H1 (cell line): Measurements from ENCODE around the gene KIAA1671. TPM values are rescaled to one million over a fixed set of nuclear protein-coding genes. Genes with fewer than 3 reads are reported as not detected.

Source experiments
- CTCF ChIA-PET: fragments of 300-600 bp; sonication (Branson Sonifier 250); formaldehyde crosslinking; loops from one replicate; lab custom pipeline; 2021; ENCODE audit not compliant: partially characterized antibody; lab: Charles Lee
- POLR2A ChIA-PET: fragments of 300-600 bp; sonication (Branson Sonifier 250); formaldehyde crosslinking; loops from one replicate; lab custom pipeline; 2021; ENCODE audit warnings: inconsistent platforms; ENCODE audit not compliant: partially characterized antibody; lab: Charles Lee
- DNase-seq, 2 experiments: peaks; one replicate each; pipeline versions ENCODE4 v3.0.0 to v3.0.0-alpha.2; 2010 to 2022; ENCODE audit warnings: low spot score in 2 of 2, low read depth in 1 of 2, mixed read lengths in 1 of 2
- FAIRE-seq: peaks from 2 replicates; lab custom pipeline; 2011; peaks lifted over from hg19 to GRCh38; lab: Jason Lieb, UNC
- H2AFZ ChIP-seq: 2 replicates; pipeline ENCODE4 v1.8.1; 2012; ENCODE audit warnings: low read length, inconsistent platforms
- H2AK5ac ChIP-seq: 2 replicates; pipeline ENCODE4 v1.6.1; 2013; ENCODE audit warnings: low read depth, low read length
- H2BK120ac ChIP-seq: replicated peaks from 2 replicates; pipeline ENCODE3; 2013; ENCODE audit warnings: low read depth, low read length, inconsistent platforms
- H2BK12ac ChIP-seq: 2 replicates; pipeline ENCODE4 v1.6.1; 2013; ENCODE audit warnings: low read depth, low read length
- H2BK15ac ChIP-seq: 2 replicates; pipeline ENCODE4 v1.6.1; 2013; ENCODE audit warnings: low read length
- H2BK20ac ChIP-seq: 2 replicates; pipeline ENCODE4 v1.6.1; 2013; ENCODE audit warnings: low read length
- H2BK5ac ChIP-seq: 2 replicates; pipeline ENCODE4 v1.6.1; 2013; ENCODE audit warnings: low read depth, low read length
- H3K14ac ChIP-seq: 2 replicates; pipeline ENCODE4 v1.6.1; 2013; ENCODE audit warnings: inconsistent platforms; ENCODE audit not compliant: insufficient read length
- H3K18ac ChIP-seq: 2 replicates; pipeline ENCODE4 v1.6.1; 2013; ENCODE audit warnings: low read length; ENCODE audit errors: extremely low read depth
- H3K23ac ChIP-seq: 2 replicates; pipeline ENCODE4 v1.6.1; 2013; ENCODE audit warnings: inconsistent platforms; ENCODE audit not compliant: insufficient read length
- H3K23me2 ChIP-seq: 2 replicates; pipeline ENCODE4 v1.6.1; 2013; ENCODE audit warnings: low read depth, low read length
- H3K27ac ChIP-seq: 2 replicates; pipeline ENCODE4 v1.6.1; 2011; ENCODE audit warnings: low read depth, low read length, inconsistent platforms
- H3K27me3 ChIP-seq, 4 experiments: replicated peaks in 1 of 4; 1 replicate in 1 of 4; 2 replicates in 3 of 4; pipeline versions ENCODE4 v1.6.1 to v1.8.1; 2011 to 2013; ENCODE audit warnings: low read length in 3 of 4, mild to moderate bottlenecking in 3 of 4, inconsistent platforms in 2 of 4, mixed read lengths in 2 of 4, moderate library complexity in 1 of 4; ENCODE audit not compliant: control insufficient read depth in 3 of 4, insufficient read depth in 3 of 4; ENCODE audit errors: extremely low read depth in 1 of 4
- H3K36me3 ChIP-seq, 4 experiments: 2 replicates each; pipeline versions ENCODE4 v1.6.1 to v1.8.1; 2011 to 2013; ENCODE audit warnings: mild to moderate bottlenecking in 4 of 4, low read length in 3 of 4, moderate library complexity in 2 of 4, control low read depth in 1 of 4, inconsistent platforms in 1 of 4; ENCODE audit not compliant: insufficient read depth in 4 of 4, control insufficient read depth in 2 of 4
- H3K4ac ChIP-seq: replicated peaks from 2 replicates; pipeline ENCODE3; 2013; ENCODE audit warnings: low read length, low read depth, mixed read lengths, inconsistent platforms; ENCODE audit not compliant: insufficient read length
- H3K4me1 ChIP-seq, 4 experiments: replicated peaks in 1 of 4; 1 replicate in 1 of 4; 2 replicates in 3 of 4; pipeline versions ENCODE4 v1.6.1 to v1.8.1; 2011 to 2013; ENCODE audit warnings: low read length in 3 of 4, inconsistent platforms in 2 of 4, mixed read lengths in 1 of 4; ENCODE audit not compliant: insufficient read depth in 4 of 4, control insufficient read depth in 3 of 4
- H3K4me2 ChIP-seq, 2 experiments: 2 replicates each; pipeline versions ENCODE4 v1.6.1 to v1.8.1; 2011 to 2013; ENCODE audit warnings: low read depth in 2 of 2, low read length in 2 of 2, control low read depth in 1 of 2, inconsistent platforms in 1 of 2, mild to moderate bottlenecking in 1 of 2; ENCODE audit not compliant: insufficient read depth in 1 of 2
- H3K4me3 ChIP-seq, 4 experiments: fragments of 200-600, 300-600 bp in 1 of 4; sonication (generic), shearing (Covaris generic), sonication (Bioruptor Twin) in 1 of 4; 2 replicates each; pipeline versions ENCODE4 v1.5.1 to v1.8.1; 2011 to 2016; ENCODE audit warnings: low read length in 4 of 4, low read depth in 3 of 4, control low read depth in 2 of 4, inconsistent platforms in 2 of 4, mild to moderate bottlenecking in 2 of 4, mixed read lengths in 1 of 4, moderate library complexity in 1 of 4; ENCODE audit not compliant: insufficient read depth in 2 of 4; ENCODE audit errors: extremely low read depth in 1 of 4
- H3K56ac ChIP-seq: replicated peaks from 2 replicates; pipeline ENCODE3; 2013; ENCODE audit warnings: low read depth, mild to moderate bottlenecking, mixed read lengths, low read length, inconsistent platforms; ENCODE audit not compliant: insufficient read length
- H3K79me1 ChIP-seq: 2 replicates; pipeline ENCODE4 v1.6.1; 2013; ENCODE audit warnings: low read depth, low read length, control low read depth
- H3K79me2 ChIP-seq, 2 experiments: 2 replicates each; pipeline versions ENCODE4 v1.6.1 to v1.8.1; 2012 to 2013; ENCODE audit warnings: low read length in 2 of 2, mild to moderate bottlenecking in 2 of 2, inconsistent platforms in 1 of 2; ENCODE audit not compliant: insufficient read depth in 2 of 2, control insufficient read depth in 1 of 2
- H3K9ac ChIP-seq, 4 experiments: replicated peaks in 1 of 4; 1 replicate in 1 of 4; 2 replicates in 3 of 4; pipeline versions ENCODE4 v1.6.1 to v1.8.1; 2011 to 2013; ENCODE audit warnings: low read depth in 3 of 4, low read length in 3 of 4, control low read depth in 2 of 4, mild to moderate bottlenecking in 2 of 4, moderate library complexity in 2 of 4, inconsistent platforms in 1 of 4; ENCODE audit errors: extremely low read depth in 1 of 4
- H3K9me3 ChIP-seq, 2 experiments: 2 replicates each; pipeline versions ENCODE4 v1.6.1 to v1.8.1; 2012 to 2013; ENCODE audit warnings: mild to moderate bottlenecking in 2 of 2, moderate library complexity in 2 of 2, control low read depth in 1 of 2, inconsistent platforms in 1 of 2, low read depth in 1 of 2, low read length in 1 of 2, mixed read lengths in 1 of 2; ENCODE audit not compliant: insufficient read depth in 2 of 2
- H4K20me1 ChIP-seq, 2 experiments: replicated peaks in 1 of 2; 2 replicates each; pipeline versions ENCODE3 to v1.8.1; 2011 to 2013; ENCODE audit warnings: inconsistent platforms in 2 of 2, low read length in 2 of 2, mild to moderate bottlenecking in 1 of 2; ENCODE audit not compliant: insufficient read depth in 2 of 2, control insufficient read depth in 1 of 2
- H4K5ac ChIP-seq: 2 replicates; pipeline ENCODE4 v1.6.1; 2013; ENCODE audit warnings: low read length, low read depth, mixed read lengths, inconsistent platforms; ENCODE audit not compliant: insufficient read length
- H4K8ac ChIP-seq: 2 replicates; pipeline ENCODE4 v1.8.0; 2013; ENCODE audit warnings: mild to moderate bottlenecking, moderate library complexity, low read length, inconsistent platforms; ENCODE audit not compliant: insufficient read depth; ENCODE audit errors: extremely low read depth
- H4K91ac ChIP-seq: replicated peaks from 2 replicates; pipeline ENCODE3; 2013; ENCODE audit warnings: low read length, mixed read lengths, inconsistent platforms; ENCODE audit not compliant: insufficient read length
- BRCA1 ChIP-seq: IDR thresholded peaks from 2 replicates; pipeline ENCODE4 v1.6.1; 2012; ENCODE audit warnings: low read depth, low read length, improper control_type of control experiment
- GTF2F1 ChIP-seq: IDR thresholded peaks from 2 replicates; pipeline ENCODE4 v1.6.1; 2012; ENCODE audit warnings: low read depth, low read length, improper control_type of control experiment, borderline replicate concordance
- KDM5A ChIP-seq: fragments of 200-600 bp; IDR thresholded peaks from 2 replicates; pipeline ENCODE4 v1.7.1; 2012; ENCODE audit warnings: mild to moderate bottlenecking, low read length, inconsistent platforms, mixed read lengths
- POU5F1 ChIP-seq: IDR thresholded peaks from 2 replicates; pipeline ENCODE4 v1.6.1; 2011; ENCODE audit warnings: low read depth, mild to moderate bottlenecking, low read length, moderate library complexity
- SUZ12 ChIP-seq: fragments of 200-600 bp; sonication (generic); IDR thresholded peaks from 2 replicates; pipeline ENCODE4 v1.6.1; 2012; ENCODE audit warnings: mild to moderate bottlenecking, inconsistent platforms, low read length, moderate library complexity, mixed read lengths
- TEAD4 ChIP-seq: IDR thresholded peaks from 2 replicates; pipeline ENCODE4 v1.6.1; 2012; ENCODE audit warnings: low read depth, low read length, inconsistent platforms, mixed read lengths
- WGBS, 2 experiments: shearing (Covaris generic) in 1 of 2; methylation state at CpG; one replicate each; pipeline versions ENCODE4 v1.1.6 to v1.1.7; 2013 to 2015; ENCODE audit warnings: low lambda C conversion rate in 2 of 2, mixed read lengths in 2 of 2, inconsistent platforms in 1 of 2, low coverage in 1 of 2, missing lambda C conversion rate in 1 of 2; ENCODE audit not compliant: insufficient replicate concordance in 2 of 2, insufficient coverage in 1 of 2, insufficient read length in 1 of 2; ENCODE audit errors: extremely low coverage in 1 of 2, missing lambda C conversion rate in 1 of 2; 5-methylcytosine and 5-hydroxymethylcytosine counted together
- polyA plus RNA-seq, 7 experiments: library from polyadenylated mRNA; depleted of rRNA in 3 of 7; stranded (reverse) in 5 of 7; unstranded in 2 of 7; fragments of >200 nt in 5 of 7; fragments of 200-250 nt in 2 of 7; gene quantifications; 1 replicate in 5 of 7; 2 replicates in 1 of 7; 4 replicates in 1 of 7; pipeline versions ENCODE4 v1.2.1 to v1.2.3, GENCODE V29; 2011 to 2013; ENCODE audit warnings: missing spikeins in 2 of 7, mixed read lengths in 2 of 7
- total RNA-seq: library from RNA; stranded (reverse); fragmentation: NEBNext Ultra II Directional; extraction: Animal tissue kit (Norgen Biotek cat#: 25700); gene quantifications from 2 replicates; pipeline ENCODE4 v1.2.1, GENCODE V29; 2021
- TF ChIP-seq, protein P1 (sequence below): IDR thresholded peaks from 2 replicates; pipeline ENCODE4 v1.6.1; 2012; ENCODE audit warnings: inconsistent platforms

Gene KIAA1671
- total and polyA plus RNA-seq, 2 of the 8 experiments (the other 6 are each of a cell fraction or from before 2014, with no cell fraction given), result 6.4 to 23.9 TPM

DNA sequence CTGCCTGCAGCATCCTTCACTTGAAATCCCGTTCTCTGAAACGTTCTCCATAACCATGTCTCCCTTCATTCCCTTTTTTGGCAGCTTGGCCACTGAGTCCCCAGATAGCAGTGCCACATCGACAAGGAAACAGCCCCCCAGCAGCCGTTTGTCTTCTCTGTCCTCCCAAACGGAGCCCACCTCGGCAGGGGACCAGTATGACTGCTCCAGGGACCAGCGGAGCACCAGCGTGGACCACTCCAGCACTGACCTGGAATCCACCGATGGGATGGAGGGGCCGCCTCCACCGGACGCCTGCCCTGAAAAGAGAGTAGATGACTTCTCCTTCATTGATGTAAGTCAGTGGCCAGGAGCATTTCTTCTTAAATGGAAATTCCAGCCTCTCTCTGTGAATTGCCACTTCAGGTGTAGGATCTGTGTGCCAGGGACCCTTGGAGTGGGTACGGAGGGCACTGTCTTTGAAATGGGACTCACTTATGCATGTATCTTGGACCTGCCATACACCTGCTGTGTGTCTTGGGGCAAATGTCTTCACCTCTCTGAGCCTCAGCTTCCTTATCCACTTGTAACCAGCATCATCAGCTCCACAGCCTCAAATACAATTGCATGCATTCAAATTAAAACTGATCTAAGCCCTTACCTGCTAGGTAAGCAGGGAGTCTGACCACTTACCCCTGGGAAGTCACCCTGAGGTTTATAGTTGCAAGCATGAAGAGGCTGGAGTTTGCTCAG, 221.8 kb downstream of the KIAA1671 start:
- Histone ChIP-seq H3K79me1 (no peaks in the 10 kb centered on the region), H4K20me1 (no peaks in the 10 kb centered on the region), H4K8ac (no peak overlapping the region), H3K4me3 (no peak overlapping the region), H2AFZ (no peak overlapping the region), H3K4me2 (no peak overlapping the region), H2BK15ac (no peak overlapping the region), H3K27me3 (no peaks in the 10 kb centered on the region), H2BK120ac (no peak overlapping the region), H4K91ac (no peak overlapping the region), H3K14ac (no peak overlapping the region), H3K79me2 (no peaks in the 10 kb centered on the region), H3K23me2 (no peaks in the 10 kb centered on the region), H3K18ac (no peak overlapping the region), H3K4me1 (0 out of 7 replicates have a peak, but pooled peaks cover 0 to 4% (median 0%) of the 10 kb centered on the region in 4 experiments), H4K5ac (no peak overlapping the region), H3K9ac (no peak overlapping the region; a peak in 2 of 7 replicates), H2AK5ac (no peak overlapping the region), H3K4ac (no peak overlapping the region), H3K27ac (no peak overlapping the region), H3K9me3 (no peaks in the 10 kb centered on the region), H3K56ac (no peak overlapping the region), H3K36me3 (no peaks in the 10 kb centered on the region; a peak in 2 of 8 replicates), H2BK20ac (no peak overlapping the region), H2BK5ac (no peak overlapping the region), H2BK12ac (no peak overlapping the region), H3K23ac (no peak overlapping the region)
- DNase-seq, result no peak
- no peak for TF ChIP-seq POU5F1
- TF ChIP-seq, protein P1, sequence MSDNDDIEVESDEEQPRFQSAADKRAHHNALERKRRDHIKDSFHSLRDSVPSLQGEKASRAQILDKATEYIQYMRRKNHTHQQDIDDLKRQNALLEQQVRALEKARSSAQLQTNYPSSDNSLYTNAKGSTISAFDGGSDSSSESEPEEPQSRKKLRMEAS, result no peak
- no peak for TF ChIP-seq BRCA1
- no peak for TF ChIP-seq TEAD4
- no peak for TF ChIP-seq SUZ12
- TF ChIP-seq KDM5A, result no peak
- no peak for TF ChIP-seq GTF2F1
- ChIA-PET CTCF (interaction anchor here (0.6 to 2.5 kb wide), 4 partner anchors 22 to 235 kb away, joined by 3 to 10 read pairs (median 4); no protein-coding TSS in a partner anchor), POLR2A (no interaction called here)
- FAIRE-seq, result no peak
- 88% methylated on average over 13 of the region's 13 CpGs; no CpG with 5 or more reads in 1 of the 2 experiments for WGBS, 2 experiments
